ENCODE measurements around the gene ANKRD40CL. TPM values are rescaled to one million over a fixed set of nuclear protein-coding genes. Genes with fewer than 3 reads are reported as not detected.

ANKRD40CL gene
- total RNA-seq, 4 donors from 2014 or later = not detected

DNA sequence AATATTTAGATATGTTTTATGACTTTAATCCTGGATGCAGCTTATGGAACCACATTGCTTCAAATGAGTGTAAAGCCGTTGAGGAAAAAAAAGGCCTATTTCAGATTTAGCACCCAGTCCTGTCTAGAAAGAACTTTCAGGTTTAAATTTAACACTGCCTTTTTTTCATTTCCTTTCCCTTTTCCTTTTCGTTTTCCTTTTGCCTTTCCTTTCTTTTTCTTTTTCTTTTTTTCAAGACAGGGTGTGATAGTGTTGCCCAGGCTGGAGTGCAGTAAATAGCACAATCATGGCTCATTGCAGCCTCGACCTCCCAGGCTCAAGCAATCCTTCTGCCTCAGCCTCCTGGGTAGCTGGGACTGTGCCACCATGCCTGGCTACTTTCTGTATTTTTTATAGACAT, 32.0 kb downstream of the ANKRD40CL start:
- TF ChIP-seq, protein P1, sequence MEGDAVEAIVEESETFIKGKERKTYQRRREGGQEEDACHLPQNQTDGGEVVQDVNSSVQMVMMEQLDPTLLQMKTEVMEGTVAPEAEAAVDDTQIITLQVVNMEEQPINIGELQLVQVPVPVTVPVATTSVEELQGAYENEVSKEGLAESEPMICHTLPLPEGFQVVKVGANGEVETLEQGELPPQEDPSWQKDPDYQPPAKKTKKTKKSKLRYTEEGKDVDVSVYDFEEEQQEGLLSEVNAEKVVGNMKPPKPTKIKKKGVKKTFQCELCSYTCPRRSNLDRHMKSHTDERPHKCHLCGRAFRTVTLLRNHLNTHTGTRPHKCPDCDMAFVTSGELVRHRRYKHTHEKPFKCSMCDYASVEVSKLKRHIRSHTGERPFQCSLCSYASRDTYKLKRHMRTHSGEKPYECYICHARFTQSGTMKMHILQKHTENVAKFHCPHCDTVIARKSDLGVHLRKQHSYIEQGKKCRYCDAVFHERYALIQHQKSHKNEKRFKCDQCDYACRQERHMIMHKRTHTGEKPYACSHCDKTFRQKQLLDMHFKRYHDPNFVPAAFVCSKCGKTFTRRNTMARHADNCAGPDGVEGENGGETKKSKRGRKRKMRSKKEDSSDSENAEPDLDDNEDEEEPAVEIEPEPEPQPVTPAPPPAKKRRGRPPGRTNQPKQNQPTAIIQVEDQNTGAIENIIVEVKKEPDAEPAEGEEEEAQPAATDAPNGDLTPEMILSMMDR (IDR thresholded peaks at IDR 0.05) = no peak
- TF ChIP-seq POLR2A (IDR thresholded peaks at IDR 0.05) = no peak
- TF ChIP-seq EP300 (IDR thresholded peaks at IDR 0.05) = no peak
- Histone ChIP-seq H3K4me1 (peaks cover 0 to 83% (median 16%) of the 10 kb centered on the region in 4 donors), H3K4me3 (no peak overlapping the region), H3K9me3 (no peaks in the 10 kb centered on the region), H3K27ac (no peak overlapping the region), H3K36me3 (peaks cover 0 to 16% (median 0%) of the 10 kb centered on the region in 3 donors), H3K27me3 (no peaks in the 10 kb centered on the region)
- WGBS, 2 donors = 81% methylated on average over 3 of the region's 3 CpGs
- no peak for DNase-seq (ENCODE audit: low spot score in 2 of 2)

DNA sequence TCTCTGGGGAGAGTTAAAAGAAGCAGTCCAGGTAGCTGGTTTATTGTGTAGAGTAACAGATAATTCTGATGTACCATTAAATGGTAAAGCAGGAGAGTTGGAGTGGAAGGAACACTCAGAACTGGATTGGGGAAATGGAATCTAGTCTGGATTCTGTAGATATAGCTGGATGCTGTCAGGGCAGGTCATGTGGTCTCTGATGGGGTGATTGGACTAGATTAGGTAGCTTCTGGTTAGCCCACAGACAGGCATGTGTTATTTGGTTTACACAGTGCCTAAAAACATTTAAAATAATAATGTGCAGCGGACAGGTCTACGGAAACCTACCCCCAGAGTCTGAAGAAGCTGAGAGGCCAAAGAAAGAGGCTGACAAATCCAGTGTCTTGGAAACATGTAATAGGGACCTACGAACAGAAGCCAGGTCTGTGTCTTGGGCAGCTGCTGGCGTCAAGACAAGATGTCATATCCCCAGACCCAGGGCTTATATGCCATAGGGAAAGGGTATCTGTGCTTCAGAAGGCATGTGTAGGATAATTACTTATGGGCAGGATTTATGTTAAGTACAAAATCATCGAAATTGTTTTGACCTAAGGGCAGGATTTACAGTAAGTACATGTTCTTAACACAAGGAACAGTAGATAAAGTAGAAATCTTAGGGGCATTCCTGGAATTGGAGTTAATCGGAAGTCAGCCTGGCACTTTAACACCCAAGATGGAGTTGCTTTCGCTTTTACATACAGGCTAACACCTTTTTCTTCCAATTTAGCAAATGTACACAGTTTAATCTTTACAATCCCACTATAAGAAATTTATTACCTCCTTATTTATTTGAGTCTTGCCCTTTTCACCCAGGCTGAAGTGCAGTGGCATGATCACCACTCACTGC, 35.5 kb downstream of the ANKRD40CL start:
- no peaks in the 10 kb centered on the region for H3K27me3 ChIP-seq
- no peak overlapping the region for H3K27ac ChIP-seq
- H3K36me3 ChIP-seq = no peaks in the 10 kb centered on the region
- H3K9me3 ChIP-seq = no peaks in the 10 kb centered on the region
- WGBS, 2 donors = 67 to 71% methylated on average over 7 of the region's 7 CpGs
- no peak for DNase-seq (ENCODE audit: low spot score in 2 of 2)
- H3K4me1 ChIP-seq = peaks cover 0 to 86% (median 38%) of the 10 kb centered on the region in 4 donors
- H3K4me3 ChIP-seq = no peak overlapping the region
- TF ChIP-seq, protein P1 (IDR thresholded peaks at IDR 0.05) = no peak
- no peak for TF ChIP-seq POLR2A (IDR thresholded peaks at IDR 0.05)
- no peak for TF ChIP-seq EP300 (IDR thresholded peaks at IDR 0.05)

DNA sequence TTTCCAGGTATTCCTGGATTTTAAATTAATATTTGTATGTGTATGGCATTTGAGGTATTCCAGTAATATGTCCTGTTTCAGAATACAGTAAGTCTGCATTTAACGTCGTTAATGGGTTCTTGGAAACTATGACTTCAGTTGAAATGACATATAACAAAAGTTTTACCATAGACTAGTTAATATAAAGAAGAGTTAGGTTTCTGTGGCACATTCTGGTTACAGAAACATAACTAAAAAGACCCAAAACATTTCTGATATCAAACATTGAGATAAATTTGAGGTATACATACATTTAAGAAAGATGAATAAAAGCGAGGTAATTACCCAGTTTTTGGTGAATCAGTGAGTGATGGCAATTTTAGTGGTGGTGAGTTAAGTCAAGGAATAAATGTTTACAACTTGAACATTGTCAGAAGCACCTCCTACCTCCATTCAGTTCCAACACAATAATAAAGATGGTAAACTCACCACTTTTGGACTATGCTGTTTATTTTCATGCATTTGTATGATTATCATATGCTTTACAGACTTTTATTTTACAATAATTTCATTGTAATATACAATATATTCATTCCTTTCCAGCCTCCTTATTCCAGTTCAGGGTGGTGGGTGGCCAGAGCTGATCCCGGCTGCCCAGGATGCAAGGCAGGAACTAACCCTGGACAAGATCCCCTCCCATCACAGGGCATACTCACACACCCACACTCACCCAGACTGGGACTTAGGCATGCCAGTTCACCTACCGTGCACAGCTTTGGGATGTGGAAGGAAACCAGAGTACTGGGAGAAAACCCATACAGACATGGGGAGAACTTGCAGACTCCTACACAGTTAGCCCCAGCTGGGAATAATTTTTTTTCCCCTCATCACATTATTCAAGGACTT, 38.2 kb downstream of the ANKRD40CL start:
- no peak for DNase-seq (ENCODE audit: low spot score in 2 of 2)
- Histone ChIP-seq H3K9me3 (no peaks in the 10 kb centered on the region), H3K27ac (no peak overlapping the region), H3K27me3 (no peaks in the 10 kb centered on the region), H3K4me3 (no peak overlapping the region), H3K36me3 (no peaks in the 10 kb centered on the region), H3K4me1 (peaks cover 0 to 91% (median 53%) of the 10 kb centered on the region in 4 donors)
- WGBS, 2 donors = 48 to 57% methylated on average over 5 of the region's 5 CpGs
- no peak for TF ChIP-seq POLR2A (IDR thresholded peaks at IDR 0.05)
- TF ChIP-seq, protein P1 (IDR thresholded peaks at IDR 0.05) = no peak
- no peak for TF ChIP-seq EP300 (IDR thresholded peaks at IDR 0.05)

DNA sequence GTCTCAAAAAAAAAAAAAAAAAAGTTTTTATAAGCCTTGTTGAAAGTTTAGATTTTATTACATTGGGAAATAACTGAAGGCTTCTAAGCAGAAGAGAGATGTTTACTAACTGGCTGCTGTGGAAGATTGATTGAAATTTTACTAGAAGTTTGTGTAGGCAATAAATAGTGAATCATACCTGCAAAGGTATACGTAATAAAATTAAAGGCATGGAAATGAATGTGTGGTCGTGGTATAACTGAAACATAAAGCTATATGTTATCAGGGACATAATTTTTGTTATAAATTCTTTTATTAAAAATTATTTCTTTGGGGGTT, 39.2 kb downstream of the ANKRD40CL start:
- TF ChIP-seq EP300 (IDR thresholded peaks at IDR 0.05) (no peak), POLR2A (IDR thresholded peaks at IDR 0.05) (no peak)
- TF ChIP-seq, protein P1 (IDR thresholded peaks at IDR 0.05) = no peak
- no peaks in the 10 kb centered on the region for H3K36me3 ChIP-seq
- H3K27ac ChIP-seq = no peak overlapping the region
- peaks cover 0 to 94% (median 60%) of the 10 kb centered on the region in 4 donors for H3K4me1 ChIP-seq
- WGBS, 2 donors = 83 to 88% methylated on average over 2 of the region's 2 CpGs
- H3K9me3 ChIP-seq = no peaks in the 10 kb centered on the region
- H3K4me3 ChIP-seq = no peak overlapping the region
- DNase-seq (ENCODE audit: low spot score in 2 of 2) = no peak
- H3K27me3 ChIP-seq = no peaks in the 10 kb centered on the region

All from tibial nerve (tissue), 4 donors.